ENCODE results near the gene SCAPER.

SCAPER gene

GRCh38 chr15:76347482-76348055 lies 557.6 kb downstream of the SCAPER start:
- no peak for DNase-seq

- no peak for DNase-seq
Observed at GRCh38 chr15:76346669-76347481, 558.3 kb downstream of the SCAPER start.

GRCh38 chr15:76345880-76346668 lies 559.1 kb downstream of the SCAPER start:
- peak; percentile 25 for DNase-seq

GRCh38 chr15:76345583-76345879 lies 559.6 kb downstream of the SCAPER start:
- DNase-seq = no peak

GRCh38 chr15:76344893-76345582 lies 560.1 kb downstream of the SCAPER start:
- no peak for DNase-seq

- no peak for DNase-seq
Observed at GRCh38 chr15:76343313-76343996, 561.7 kb downstream of the SCAPER start.

- DNase-seq = no peak
Observed at GRCh38 chr15:76342382-76343201, 562.5 kb downstream of the SCAPER start.

GRCh38 chr15:76342058-76342381 lies 563.1 kb downstream of the SCAPER start:
- no peak for DNase-seq

GRCh38 chr15:76341366-76342057 lies 563.6 kb downstream of the SCAPER start:
- DNase-seq = no peak

GRCh38 chr15:76340803-76341365 lies 564.3 kb downstream of the SCAPER start:
- peak; percentile 48 for DNase-seq

GRCh38 chr15:76340198-76340802 lies 564.8 kb downstream of the SCAPER start:
- DNase-seq = peak; percentile 58

GRCh38 chr15:76339305-76340197 lies 565.6 kb downstream of the SCAPER start:
- DNase-seq = peak; percentile 33

- no peak for DNase-seq
Observed at GRCh38 chr15:76338486-76339304, 566.4 kb downstream of the SCAPER start.

GRCh38 chr15:76337696-76338485 lies 567.2 kb downstream of the SCAPER start:
- no peak for DNase-seq

GRCh38 chr15:76337059-76337695 lies 568.0 kb downstream of the SCAPER start:
- no peak for DNase-seq

GRCh38 chr15:76336254-76337058 lies 568.7 kb downstream of the SCAPER start, which contains the start of gene ISL2:
Gene ISL2, plus strand, starts transcription at chr15:76336773. Its CDS starts 111 bp downstream, at chr15:76336884.
- no peak for DNase-seq
